GM12878 (cell line): ENCODE data around the gene CCDC195.

Experiments used
- CEBPB ChIP-seq, 2 experiments: fragments of 150-350 bp in 1 of 2; IDR thresholded peaks; 2 replicates each; pipeline ENCODE4 v1.6.1; 2012 to 2014; ENCODE audit warnings: low read depth in 2 of 2, low read length in 2 of 2, borderline replicate concordance in 1 of 2, inconsistent platforms in 1 of 2
- FOXK2 ChIP-seq: fragments of 450-650 bp; IDR thresholded peaks from 2 replicates; pipeline ENCODE4 v1.6.1; 2017; ENCODE audit warnings: mild to moderate bottlenecking, moderate library complexity
- HDAC2 ChIP-seq: fragments of 200-600 bp; sonication (generic); IDR thresholded peaks from 2 replicates; pipeline ENCODE4 v1.6.1; 2017
- MYC ChIP-seq: IDR thresholded peaks from 2 replicates; pipeline ENCODE4 v1.6.1; 2011; ENCODE audit warnings: mild to moderate bottlenecking, low read length, moderate library complexity, inconsistent platforms; ENCODE audit not compliant: insufficient read depth, insufficient replicate concordance, insufficient read length, severe bottlenecking
- PML ChIP-seq: IDR thresholded peaks from 2 replicates; pipeline ENCODE4 v1.6.1; 2012; ENCODE audit warnings: low read length, inconsistent platforms
- POLR2A ChIP-seq: IDR thresholded peaks from 2 replicates; pipeline ENCODE4 v1.6.1; 2011; ENCODE audit warnings: low read depth, mild to moderate bottlenecking, low read length
- RAD21 ChIP-seq: IDR thresholded peaks from 2 replicates; pipeline ENCODE4 v1.6.1; 2011; ENCODE audit warnings: mild to moderate bottlenecking, low read depth, low read length, moderate library complexity; ENCODE audit not compliant: insufficient read depth
- USF2 ChIP-seq: IDR thresholded peaks from 2 replicates; pipeline ENCODE4 v1.6.1; 2011; ENCODE audit warnings: low read depth, low read length, improper control_type of control experiment, borderline replicate concordance
- ZNF274 ChIP-seq: IDR thresholded peaks from one replicate; pipeline ENCODE4 v1.8.0; 2011; ENCODE audit not compliant: insufficient read length, insufficient read depth
- TF ChIP-seq, protein P1 (sequence below), 3 experiments: IDR thresholded peaks in 2 of 3; conservative IDR thresholded peaks in 1 of 3; 2 replicates each; pipeline ENCODE4 v1.5.1; 2011; ENCODE audit warnings: low read depth in 3 of 3, low read length in 3 of 3, mild to moderate bottlenecking in 3 of 3, control low read depth in 2 of 3, moderate library complexity in 2 of 3, inconsistent platforms in 1 of 3, mixed read lengths in 1 of 3; ENCODE audit not compliant: control insufficient read depth in 2 of 3, insufficient read depth in 1 of 3; ENCODE audit errors: extremely low read depth in 1 of 3

GRCh38 chr2:224709301-224709700 is 6.9 kb downstream of the CCDC195 start:
- TF ChIP-seq PML (no peak), HDAC2 (no peak), MYC (no peak), POLR2A (no peak), FOXK2 (no peak), CEBPB (IDR thresholded peaks at IDR 0.05; ENCODE audit: borderline replicate concordance in 1 of 2, low read depth in 2 of 2, low read length in 2 of 2) (no peak), USF2 (no peak), ZNF274 (no peak), RAD21 (no peak)
- TF ChIP-seq, protein P1, sequence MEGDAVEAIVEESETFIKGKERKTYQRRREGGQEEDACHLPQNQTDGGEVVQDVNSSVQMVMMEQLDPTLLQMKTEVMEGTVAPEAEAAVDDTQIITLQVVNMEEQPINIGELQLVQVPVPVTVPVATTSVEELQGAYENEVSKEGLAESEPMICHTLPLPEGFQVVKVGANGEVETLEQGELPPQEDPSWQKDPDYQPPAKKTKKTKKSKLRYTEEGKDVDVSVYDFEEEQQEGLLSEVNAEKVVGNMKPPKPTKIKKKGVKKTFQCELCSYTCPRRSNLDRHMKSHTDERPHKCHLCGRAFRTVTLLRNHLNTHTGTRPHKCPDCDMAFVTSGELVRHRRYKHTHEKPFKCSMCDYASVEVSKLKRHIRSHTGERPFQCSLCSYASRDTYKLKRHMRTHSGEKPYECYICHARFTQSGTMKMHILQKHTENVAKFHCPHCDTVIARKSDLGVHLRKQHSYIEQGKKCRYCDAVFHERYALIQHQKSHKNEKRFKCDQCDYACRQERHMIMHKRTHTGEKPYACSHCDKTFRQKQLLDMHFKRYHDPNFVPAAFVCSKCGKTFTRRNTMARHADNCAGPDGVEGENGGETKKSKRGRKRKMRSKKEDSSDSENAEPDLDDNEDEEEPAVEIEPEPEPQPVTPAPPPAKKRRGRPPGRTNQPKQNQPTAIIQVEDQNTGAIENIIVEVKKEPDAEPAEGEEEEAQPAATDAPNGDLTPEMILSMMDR (IDR thresholded peaks at IDR 0.05 in 2 of 3, conservative IDR thresholded peaks at IDR 0.05 in 1 of 3; ENCODE audit: control insufficient read depth in 2 of 3, extremely low read depth in 1 of 3, insufficient read depth in 1 of 3, low read depth in 3 of 3, low read length in 3 of 3), result no peak
